Kidney capillary endothelial cell (primary cell): ENCODE results near the gene GPR50.

ENCODE experiments used
- DNase-seq: peaks from one replicate; pipeline ENCODE4 v3.0.0-alpha.2; 2018; ENCODE audit warnings: low spot score

GPR50 gene

GRCh38 chrX:151227627-151228026 is 51.2 kb downstream of the GPR50 start:
- DNase-seq: no peak

GRCh38 chrX:151228935-151229334 is 52.6 kb downstream of the GPR50 start:
- no peak for DNase-seq
